ENCODE measurements around the gene CSNK1A1. TPM values are rescaled to one million over a fixed set of nuclear protein-coding genes. Genes with fewer than 3 reads are reported as not detected.

CSNK1A1 gene
- total and polyA plus RNA-seq, 2 experiments from 2014 or later = 106 to 231 TPM

DNA sequence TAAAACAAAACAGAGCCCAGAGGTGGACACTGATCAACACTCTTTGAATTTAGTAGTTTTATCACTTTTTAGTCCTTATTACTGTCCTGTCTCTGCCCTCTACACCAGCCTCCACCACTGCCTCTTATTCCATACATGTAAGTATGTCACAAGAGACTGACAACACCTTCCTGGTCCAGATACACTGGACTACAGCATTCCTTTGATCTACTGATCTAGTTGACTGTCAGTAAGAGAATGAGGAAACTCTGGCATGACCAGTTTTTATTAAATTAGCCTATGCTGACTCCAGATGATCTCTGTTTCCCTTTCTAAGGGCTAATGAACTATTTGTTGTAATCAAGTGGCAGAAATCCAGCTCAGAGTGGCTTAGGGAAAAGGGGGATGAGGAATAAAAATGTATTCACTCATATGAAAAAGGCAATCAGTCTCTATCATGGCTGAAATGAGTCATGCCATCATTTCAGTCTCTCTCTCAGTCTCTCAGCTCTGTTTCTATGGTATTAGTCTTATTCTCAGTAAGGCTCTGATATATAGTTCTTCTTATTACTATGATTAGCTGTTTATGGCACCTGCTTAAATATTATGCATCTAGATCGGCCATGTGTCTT lies 35.6 kb upstream of the CSNK1A1 start:
- H3K9me3 ChIP-seq (ENCODE audit: low read depth) = no peaks in the 10 kb centered on the region
- H2AFZ ChIP-seq = no peak overlapping the region
- peaks cover 10% of the 10 kb centered on the region for H3K4me1 ChIP-seq (ENCODE audit: insufficient read depth)
- WGBS (ENCODE audit: low lambda C conversion rate, missing lambda C conversion rate) = 85% methylated on average over 1 of the region's 1 CpG
- no peak overlapping the region for H3K4me3 ChIP-seq
- DNase-seq (ENCODE audit: low spot score) = peak; percentile 18
- no peaks in the 10 kb centered on the region for H3K27me3 ChIP-seq
- no peak for TF ChIP-seq EZH2phosphoT487 (IDR thresholded peaks at IDR 0.05; ENCODE audit: low read depth, severe bottlenecking, unreplicated experiment)
- TF ChIP-seq, protein P1, sequence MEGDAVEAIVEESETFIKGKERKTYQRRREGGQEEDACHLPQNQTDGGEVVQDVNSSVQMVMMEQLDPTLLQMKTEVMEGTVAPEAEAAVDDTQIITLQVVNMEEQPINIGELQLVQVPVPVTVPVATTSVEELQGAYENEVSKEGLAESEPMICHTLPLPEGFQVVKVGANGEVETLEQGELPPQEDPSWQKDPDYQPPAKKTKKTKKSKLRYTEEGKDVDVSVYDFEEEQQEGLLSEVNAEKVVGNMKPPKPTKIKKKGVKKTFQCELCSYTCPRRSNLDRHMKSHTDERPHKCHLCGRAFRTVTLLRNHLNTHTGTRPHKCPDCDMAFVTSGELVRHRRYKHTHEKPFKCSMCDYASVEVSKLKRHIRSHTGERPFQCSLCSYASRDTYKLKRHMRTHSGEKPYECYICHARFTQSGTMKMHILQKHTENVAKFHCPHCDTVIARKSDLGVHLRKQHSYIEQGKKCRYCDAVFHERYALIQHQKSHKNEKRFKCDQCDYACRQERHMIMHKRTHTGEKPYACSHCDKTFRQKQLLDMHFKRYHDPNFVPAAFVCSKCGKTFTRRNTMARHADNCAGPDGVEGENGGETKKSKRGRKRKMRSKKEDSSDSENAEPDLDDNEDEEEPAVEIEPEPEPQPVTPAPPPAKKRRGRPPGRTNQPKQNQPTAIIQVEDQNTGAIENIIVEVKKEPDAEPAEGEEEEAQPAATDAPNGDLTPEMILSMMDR (IDR thresholded peaks at IDR 0.05; ENCODE audit: poor library complexity) = no peak
- TF ChIP-seq EZH2 (IDR thresholded peaks at IDR 0.05; ENCODE audit: borderline replicate concordance) = no peak
- no peaks in the 10 kb centered on the region for H3K36me3 ChIP-seq (replicated peaks; ENCODE audit: insufficient read depth, low read depth)
- peak overlapping the region; percentile 20 for H3K27ac ChIP-seq
- no peaks in the 10 kb centered on the region for H3K79me2 ChIP-seq
- no peaks in the 10 kb centered on the region for H3K9me2 ChIP-seq (replicated peaks; ENCODE audit: insufficient read depth)
- no peaks in the 10 kb centered on the region for H4K20me1 ChIP-seq (ENCODE audit: insufficient read depth, poor library complexity, severe bottlenecking)
- H3K4me2 ChIP-seq = no peak overlapping the region

DNA sequence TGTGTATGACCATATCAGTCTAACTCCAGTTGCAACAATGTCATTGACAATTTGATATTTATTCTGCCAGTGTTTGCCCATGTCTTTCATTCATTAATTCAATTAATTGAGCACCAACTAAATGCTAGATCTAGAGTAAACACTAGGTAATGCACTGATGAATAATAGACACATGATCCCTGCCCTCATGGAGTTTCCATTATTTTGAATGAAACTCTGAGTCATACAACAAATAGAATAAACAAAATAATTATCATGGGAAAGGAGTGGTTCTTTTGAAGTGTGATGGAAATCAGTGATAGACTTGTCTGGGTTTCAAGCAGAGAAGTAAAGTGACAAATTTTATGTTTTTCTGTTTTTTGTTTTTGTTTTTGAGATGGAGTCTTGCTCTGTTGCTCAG lies 34.7 kb upstream of the CSNK1A1 start:
- no peak overlapping the region for H3K27ac ChIP-seq
- H3K36me3 ChIP-seq (replicated peaks; ENCODE audit: insufficient read depth, low read depth) = no peaks in the 10 kb centered on the region
- H3K4me1 ChIP-seq (ENCODE audit: insufficient read depth) = peaks cover 11% of the 10 kb centered on the region
- no peaks in the 10 kb centered on the region for H4K20me1 ChIP-seq (ENCODE audit: insufficient read depth, poor library complexity, severe bottlenecking)
- H3K79me2 ChIP-seq = no peaks in the 10 kb centered on the region
- H3K9me2 ChIP-seq (replicated peaks; ENCODE audit: insufficient read depth) = no peaks in the 10 kb centered on the region
- H2AFZ ChIP-seq = no peak overlapping the region
- no peaks in the 10 kb centered on the region for H3K9me3 ChIP-seq (ENCODE audit: low read depth)
- TF ChIP-seq, protein P1 (IDR thresholded peaks at IDR 0.05; ENCODE audit: poor library complexity) = no peak
- TF ChIP-seq EZH2phosphoT487 (IDR thresholded peaks at IDR 0.05; ENCODE audit: low read depth, severe bottlenecking, unreplicated experiment) (no peak), EZH2 (IDR thresholded peaks at IDR 0.05; ENCODE audit: borderline replicate concordance) (no peak)
- no peak for DNase-seq (ENCODE audit: low spot score)
- H3K4me2 ChIP-seq = no peak overlapping the region
- H3K4me3 ChIP-seq = no peak overlapping the region
- H3K27me3 ChIP-seq = no peaks in the 10 kb centered on the region

DNA sequence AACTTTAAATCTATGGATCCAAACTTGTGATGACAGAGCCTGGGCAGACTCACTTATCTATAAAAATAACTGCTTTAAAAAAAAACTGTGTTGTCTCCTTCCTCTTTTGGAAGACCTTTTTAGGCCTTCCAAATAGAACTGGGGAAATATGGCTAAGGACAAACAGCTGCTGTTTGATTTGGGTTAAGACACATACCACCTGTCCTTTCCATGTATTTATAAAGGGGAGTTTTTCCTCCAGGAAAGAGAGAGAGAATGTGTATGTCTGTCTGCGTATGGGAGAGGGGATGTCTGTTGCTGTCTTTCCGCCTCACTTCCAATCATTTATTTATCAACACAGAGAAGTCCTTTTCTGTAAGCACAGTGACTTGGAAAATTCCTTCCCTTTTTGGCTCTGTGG lies 32.9 kb upstream of the CSNK1A1 start:
- Histone ChIP-seq H3K36me3 (replicated peaks; ENCODE audit: insufficient read depth, low read depth) (no peaks in the 10 kb centered on the region), H2AFZ (no peak overlapping the region), H3K79me2 (no peaks in the 10 kb centered on the region), H3K4me3 (no peak overlapping the region), H3K9me2 (replicated peaks; ENCODE audit: insufficient read depth) (no peaks in the 10 kb centered on the region), H3K9me3 (ENCODE audit: low read depth) (no peaks in the 10 kb centered on the region), H3K4me2 (no peak overlapping the region), H3K27ac (no peak overlapping the region), H3K4me1 (ENCODE audit: insufficient read depth) (peaks cover 15% of the 10 kb centered on the region), H4K20me1 (ENCODE audit: insufficient read depth, poor library complexity, severe bottlenecking) (no peaks in the 10 kb centered on the region), H3K27me3 (no peaks in the 10 kb centered on the region)
- WGBS (ENCODE audit: low lambda C conversion rate, missing lambda C conversion rate) = 84% methylated on average over 2 of the region's 2 CpGs
- TF ChIP-seq, protein P1 (IDR thresholded peaks at IDR 0.05; ENCODE audit: poor library complexity) = no peak
- TF ChIP-seq EZH2 (IDR thresholded peaks at IDR 0.05; ENCODE audit: borderline replicate concordance) = no peak
- TF ChIP-seq EZH2phosphoT487 (IDR thresholded peaks at IDR 0.05; ENCODE audit: low read depth, severe bottlenecking, unreplicated experiment) = no peak
- no peak for DNase-seq (ENCODE audit: low spot score)
